SJCRH30 (cell line): ENCODE measurements around the gene SSR2. TPM values are rescaled to one million over a fixed set of nuclear protein-coding genes. Genes with fewer than 3 reads are reported as not detected.
"Not testable (repeated sequence)": the region's sequence is repeated elsewhere in the genome, so short reads cannot be mapped to it uniquely, and the experiment has no call there.

ENCODE experiments used
- DNase-seq, 2 experiments: peaks; one replicate each; pipeline ENCODE4 v3.0.0-alpha.2; 2015 to 2020
- H3K27ac ChIP-seq: fragments of 250-450 bp; sonication (Bioruptor Pico); 2 replicates; pipeline ENCODE4 v1.5.1; 2020; ENCODE audit warnings: mild to moderate bottlenecking, moderate library complexity
- H3K27me3 ChIP-seq: fragments of 250-450 bp; sonication (Bioruptor Pico); 2 replicates; pipeline ENCODE4 v1.5.1; 2020; ENCODE audit warnings: mild to moderate bottlenecking, moderate library complexity
- H3K36me3 ChIP-seq: fragments of 250-450 bp; sonication (Bioruptor Pico); 2 replicates; pipeline ENCODE4 v1.5.1; 2020; ENCODE audit warnings: mild to moderate bottlenecking, moderate library complexity
- H3K4me1 ChIP-seq: fragments of 250-450 bp; sonication (Bioruptor Pico); 2 replicates; pipeline ENCODE4 v1.5.1; 2020; ENCODE audit warnings: mild to moderate bottlenecking, moderate library complexity
- H3K4me3 ChIP-seq: fragments of 250-450 bp; sonication (Bioruptor Pico); 2 replicates; pipeline ENCODE4 v1.5.1; 2020; ENCODE audit warnings: mild to moderate bottlenecking, moderate library complexity
- H3K9me3 ChIP-seq: fragments of 250-450 bp; sonication (Bioruptor Pico); replicated peaks from 2 replicates; pipeline ENCODE4 v1.5.1; 2020; ENCODE audit warnings: mild to moderate bottlenecking, moderate library complexity
- total RNA-seq: library from RNA; depleted of rRNA; stranded (reverse); fragments of >200 nt; shearing (Covaris generic); gene quantifications from 2 replicates; pipeline ENCODE4 v1.2.3, GENCODE V29; 2014

Gene SSR2
- total RNA-seq, 1 experiment from 2014 or later, result 170 TPM

- Histone ChIP-seq H3K4me3 (peak within 1 kb of the TSS; percentile 77), H3K27ac (peak within 1 kb of the TSS; percentile 94), H3K27me3 (no peaks in the 10 kb centered on the region), H3K36me3 (peaks cover 5% of the 10 kb centered on the region; the same call in 1 of the 2 replicates), H3K9me3 (no peaks in the 10 kb centered on the region), H3K4me1 (peaks cover 5% of the 10 kb centered on the region; the same call in 1 of the 2 replicates)
- DNase-seq, result peak; percentile 87 to 91
Observed at GRCh38 chr1:156053768-156054499, 33.2 kb upstream of the SSR2 start, which contains the start of gene UBQLN4. UBQLN4 (minus strand) TSS chr1:156053798; CDS start chr1:156053701, 97 bp downstream.

- H3K4me1 ChIP-seq, result peaks cover 5% of the 10 kb centered on the region; the same call in 1 of the 2 replicates
- H3K27me3 ChIP-seq, result no peaks in the 10 kb centered on the region
- peak overlapping the region; percentile 77 for H3K4me3 ChIP-seq
- peak overlapping the region; percentile 45; the same call in 1 of the 2 replicates for H3K27ac ChIP-seq
- peak; percentile 76 to 80 for DNase-seq
- peaks cover 6% of the 10 kb centered on the region; the same call in 1 of the 2 replicates for H3K36me3 ChIP-seq
- H3K9me3 ChIP-seq, result no peaks in the 10 kb centered on the region
Observed at GRCh38 chr1:156052862-156053767, 32.4 kb upstream of the SSR2 start.

- Histone ChIP-seq H3K27ac (no peak overlapping the region), H3K4me1 (no peaks in the 10 kb centered on the region), H3K9me3 (no peaks in the 10 kb centered on the region), H3K27me3 (no peaks in the 10 kb centered on the region), H3K4me3 (no peak overlapping the region), H3K36me3 (peaks cover 8% of the 10 kb centered on the region; the same call in 1 of the 2 replicates)
- no peak for DNase-seq
Observed at GRCh38 chr1:156051011-156051725, 30.4 kb upstream of the SSR2 start.

GRCh38 chr1:156050376-156050775 lies 29.6 kb upstream of the SSR2 start:
- DNase-seq, result no peak
- no peaks in the 10 kb centered on the region for H3K4me1 ChIP-seq
- H3K27me3 ChIP-seq, result no peaks in the 10 kb centered on the region
- H3K27ac ChIP-seq, result no peak overlapping the region
- peaks cover 8% of the 10 kb centered on the region; the same call in 1 of the 2 replicates for H3K36me3 ChIP-seq
- H3K9me3 ChIP-seq, result no peaks in the 10 kb centered on the region
- no peak overlapping the region for H3K4me3 ChIP-seq

GRCh38 chr1:156048663-156049258 lies 28.0 kb upstream of the SSR2 start:
- no peaks in the 10 kb centered on the region for H3K27me3 ChIP-seq
- no peak overlapping the region for H3K27ac ChIP-seq
- no peaks in the 10 kb centered on the region for H3K4me1 ChIP-seq
- H3K4me3 ChIP-seq, result no peak overlapping the region
- no peaks in the 10 kb centered on the region for H3K9me3 ChIP-seq
- DNase-seq, result no peak
- peaks cover 8% of the 10 kb centered on the region; the same call in 1 of the 2 replicates for H3K36me3 ChIP-seq

GRCh38 chr1:156045076-156045475 lies 24.3 kb upstream of the SSR2 start:
- H3K9me3 ChIP-seq, result no peaks in the 10 kb centered on the region
- H3K4me1 ChIP-seq, result peaks cover 3% of the 10 kb centered on the region; the same call in 1 of the 2 replicates
- H3K27ac ChIP-seq, result no peak overlapping the region
- H3K36me3 ChIP-seq, result peaks cover 22% of the 10 kb centered on the region
- no peak for DNase-seq
- H3K4me3 ChIP-seq, result no peak overlapping the region
- no peaks in the 10 kb centered on the region for H3K27me3 ChIP-seq

GRCh38 chr1:156042828-156043227 lies 22.1 kb upstream of the SSR2 start:
- H3K27ac ChIP-seq, result no peak overlapping the region
- H3K27me3 ChIP-seq, result no peaks in the 10 kb centered on the region
- peaks cover 14% of the 10 kb centered on the region for H3K36me3 ChIP-seq
- peaks cover 3% of the 10 kb centered on the region; the same call in 1 of the 2 replicates for H3K4me1 ChIP-seq
- no peaks in the 10 kb centered on the region for H3K9me3 ChIP-seq
- DNase-seq, result no peak
- H3K4me3 ChIP-seq, result no peak overlapping the region

- H3K4me1 ChIP-seq, DNase-seq, H3K4me3 ChIP-seq, H3K9me3 ChIP-seq, H3K27ac ChIP-seq, H3K27me3 ChIP-seq, H3K36me3 ChIP-seq: not testable (repeated sequence)
Observed at GRCh38 chr1:156034991-156035390, 14.2 kb upstream of the SSR2 start.

- no peak for DNase-seq
- Histone ChIP-seq H3K27me3 (no peaks in the 10 kb centered on the region), H3K36me3 (peaks cover 5% of the 10 kb centered on the region), H3K9me3 (no peaks in the 10 kb centered on the region), H3K27ac (no peak overlapping the region), H3K4me1 (no peaks in the 10 kb centered on the region), H3K4me3 (no peak overlapping the region)
Observed at GRCh38 chr1:156033011-156033410, 12.3 kb upstream of the SSR2 start.

GRCh38 chr1:156026588-156026987 lies 5.8 kb upstream of the SSR2 start:
- H3K27me3 ChIP-seq, result no peaks in the 10 kb centered on the region
- no peak for DNase-seq
- H3K9me3 ChIP-seq, result no peaks in the 10 kb centered on the region
- H3K4me1 ChIP-seq, result no peaks in the 10 kb centered on the region
- no peak overlapping the region for H3K4me3 ChIP-seq
- H3K36me3 ChIP-seq, result no peaks in the 10 kb centered on the region
- no peak overlapping the region for H3K27ac ChIP-seq

- peak in 1 of 2 experiments; percentile 33 for DNase-seq
- no peaks in the 10 kb centered on the region for H3K9me3 ChIP-seq
- H3K4me1 ChIP-seq, result no peaks in the 10 kb centered on the region
- H3K36me3 ChIP-seq, result no peaks in the 10 kb centered on the region
- H3K27ac ChIP-seq, result no peak overlapping the region
- no peak overlapping the region for H3K4me3 ChIP-seq
- H3K27me3 ChIP-seq, result no peaks in the 10 kb centered on the region
Observed at GRCh38 chr1:156025876-156026275, 5.1 kb upstream of the SSR2 start.

GRCh38 chr1:156024801-156025200 lies 4.0 kb upstream of the SSR2 start:
- H3K27me3 ChIP-seq, result no peaks in the 10 kb centered on the region
- no peaks in the 10 kb centered on the region for H3K9me3 ChIP-seq
- DNase-seq, result no peak
- no peaks in the 10 kb centered on the region for H3K36me3 ChIP-seq
- H3K4me3 ChIP-seq, result no peak overlapping the region
- H3K4me1 ChIP-seq, result no peaks in the 10 kb centered on the region
- no peak overlapping the region for H3K27ac ChIP-seq

GRCh38 chr1:156021954-156022353 lies 1.2 kb upstream of the SSR2 start:
- DNase-seq, result no peak
- no peaks in the 10 kb centered on the region for H3K27me3 ChIP-seq
- no peak overlapping the region for H3K4me3 ChIP-seq
- H3K36me3 ChIP-seq, result peaks cover 18% of the 10 kb centered on the region
- no peaks in the 10 kb centered on the region for H3K9me3 ChIP-seq
- H3K4me1 ChIP-seq, result no peaks in the 10 kb centered on the region
- H3K27ac ChIP-seq, result no peak overlapping the region

- no peak for DNase-seq
- no peak overlapping the region for H3K27ac ChIP-seq
- H3K9me3 ChIP-seq, result no peaks in the 10 kb centered on the region
- H3K36me3 ChIP-seq, result peaks cover 27% of the 10 kb centered on the region
- H3K4me3 ChIP-seq, result peak overlapping the region; percentile 63
- no peaks in the 10 kb centered on the region for H3K27me3 ChIP-seq
- no peaks in the 10 kb centered on the region for H3K4me1 ChIP-seq
Observed at GRCh38 chr1:156021093-156021428, 310 bp upstream of the SSR2 start.
